GM12874 (cell line): ENCODE results near the gene UBAP1L.

ENCODE experiments used
- CTCF ChIP-seq: IDR thresholded peaks from 2 replicates; pipeline ENCODE4 v1.5.1; 2011; ENCODE audit warnings: low read depth, mild to moderate bottlenecking, control low read depth, low read length, moderate library complexity; ENCODE audit not compliant: insufficient read depth

UBAP1L gene

GRCh38 chr15:65089206-65089824 is 25.7 kb downstream of the UBAP1L start:
- no peak for TF ChIP-seq CTCF

DNA sequence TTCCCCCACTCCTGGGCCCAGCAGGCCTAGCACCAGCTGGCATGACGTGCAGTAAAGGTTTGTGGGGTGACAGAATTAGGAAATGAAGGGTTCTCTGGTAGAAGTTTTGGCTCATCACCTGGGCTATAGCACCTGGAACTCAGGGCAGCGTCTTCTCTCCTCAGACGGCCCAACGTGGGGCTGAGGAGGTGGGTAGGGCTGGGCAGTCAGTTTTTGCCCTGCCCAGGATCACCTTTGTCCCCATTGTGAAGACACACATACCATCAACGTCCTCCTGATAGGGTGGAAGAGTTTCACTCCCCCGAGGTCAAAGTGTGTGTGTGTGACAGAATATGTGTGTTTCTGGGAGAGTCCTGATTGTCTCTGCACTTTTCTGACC is 26.4 kb downstream of the UBAP1L start:
- no peak for TF ChIP-seq CTCF

DNA sequence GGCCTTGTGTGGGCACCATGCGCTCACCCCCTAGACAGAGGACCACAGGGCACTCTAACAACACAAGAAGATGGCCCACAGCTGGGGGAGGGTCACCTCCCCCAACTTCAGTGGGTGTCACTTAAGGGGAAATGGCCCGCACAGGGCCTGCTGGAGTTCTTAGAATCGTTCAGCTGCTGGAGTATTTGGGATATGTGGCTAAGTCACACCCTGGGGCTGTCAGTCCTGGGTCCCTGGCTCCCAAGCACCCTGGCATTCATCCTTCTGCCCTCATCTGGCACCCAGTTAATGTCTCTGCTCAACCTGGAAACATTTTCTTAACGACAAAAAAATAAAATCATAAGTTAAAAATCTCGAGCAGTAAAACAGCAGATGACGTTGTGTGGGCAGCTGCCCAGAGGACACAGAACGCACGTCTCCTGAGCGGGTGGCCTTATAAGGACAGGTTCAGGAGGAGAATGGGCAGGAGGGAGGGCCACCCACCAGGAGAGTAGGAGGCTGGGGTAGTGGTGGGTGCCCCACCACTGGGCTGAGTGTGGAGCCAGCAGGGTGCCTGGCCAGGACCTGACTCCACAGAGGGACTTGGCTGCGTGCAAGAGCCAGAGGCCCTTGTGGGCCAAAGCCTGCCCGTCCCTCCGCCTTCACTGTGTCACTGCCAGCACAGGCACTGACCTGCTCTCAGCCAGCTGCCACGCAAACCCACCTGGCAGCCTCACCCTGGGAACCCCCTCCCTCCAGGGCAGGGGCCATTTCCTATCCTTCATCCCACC is 26.9 kb downstream of the UBAP1L start:
- TF ChIP-seq CTCF: no peak

GRCh38 chr15:65087411-65087810 is 27.6 kb downstream of the UBAP1L start:
- no peak for TF ChIP-seq CTCF

GRCh38 chr15:65086680-65087111 is 28.3 kb downstream of the UBAP1L start:
- no peak for TF ChIP-seq CTCF

- TF ChIP-seq CTCF: peak; percentile 56; the same call in 1 of the 2 replicates
These were observed 28.9 kb downstream of the UBAP1L start for GRCh38 chr15:65085990-65086679.

- TF ChIP-seq CTCF: no peak
These were observed 29.7 kb downstream of the UBAP1L start for GRCh38 chr15:65085207-65085753.
